Stimulated activated CD8-positive, alpha-beta memory T cell treated with anti-CD3 and anti-CD28 coated beads, Interleukin-12 subunit alpha, Interleukin-12 subunit beta, amount 100 ng/mL, for 24 hours (primary cell): ENCODE results near the gene ATP5MK.
"Not testable (repeated sequence)": the region's sequence is repeated elsewhere in the genome, so short reads cannot be mapped to it uniquely, and the experiment has no call there.

Experiments used
- DNase-seq: peaks from one replicate; pipeline ENCODE4 v3.0.0-alpha.2; 2020; ENCODE audit errors: extremely low read depth

Gene ATP5MK

GRCh38 chr10:103396789-103397087 lies 463 bp upstream of the ATP5MK start:
- no peak for DNase-seq

- no peak for DNase-seq
Measured at GRCh38 chr10:103395754-103396066, 565 bp downstream of the ATP5MK start.

GRCh38 chr10:103394180-103394579 lies 2.1 kb downstream of the ATP5MK start:
- DNase-seq, result no peak

- no peak for DNase-seq
Measured at GRCh38 chr10:103382769-103383168, 13.5 kb downstream of the ATP5MK start.

- no peak for DNase-seq
Measured at GRCh38 chr10:103374263-103374662, 22.0 kb downstream of the ATP5MK start.

GRCh38 chr10:103373544-103373943 lies 22.7 kb downstream of the ATP5MK start:
- DNase-seq, result no peak

- peak; percentile 72 for DNase-seq
Measured at GRCh38 chr10:103367782-103368518, 28.3 kb downstream of the ATP5MK start, which contains the start of gene TAF5. Gene TAF5, plus strand, starts transcription at chr10:103367976. Its CDS starts 14 bp downstream, at chr10:103367990.

GRCh38 chr10:103367379-103367781 lies 28.9 kb downstream of the ATP5MK start:
- no peak for DNase-seq

- not testable (repeated sequence) for DNase-seq
Measured at GRCh38 chr10:103360791-103361190, 35.5 kb downstream of the ATP5MK start.

- not testable (repeated sequence) for DNase-seq
Measured at GRCh38 chr10:103359493-103359892, 36.8 kb downstream of the ATP5MK start.

- DNase-seq, result no peak
Measured at GRCh38 chr10:103355906-103356599, 40.2 kb downstream of the ATP5MK start.

GRCh38 chr10:103354567-103354966 lies 41.7 kb downstream of the ATP5MK start:
- DNase-seq, result not testable (repeated sequence)

- DNase-seq, result no peak
Measured at GRCh38 chr10:103353281-103353680, 43.0 kb downstream of the ATP5MK start.

- DNase-seq, result peak; percentile 31
Measured at GRCh38 chr10:103350517-103351260, 45.6 kb downstream of the ATP5MK start, which contains the start of gene PCGF6. Gene PCGF6, minus strand, starts transcription at chr10:103351140. Its CDS starts 74 bp downstream, at chr10:103351066.

GRCh38 chr10:103350175-103350516 lies 46.1 kb downstream of the ATP5MK start:
- no peak for DNase-seq
